SK-N-SH treated with all-trans-retinoic acid at 6 μM for 48 hours (cell line): ENCODE results near the gene IGSF11.

Source experiments
- ATAC-seq: fragments of 200-7000 bp; cut with Tn5 transposase; 3 replicates; pipeline ENCODE4 v1.9.1; 2020; ENCODE audit warnings: mild to moderate bottlenecking, moderate library complexity
- ARNTL ChIP-seq: fragments of 450-650 bp; formaldehyde crosslinking; IDR thresholded peaks from 2 replicates; pipeline ENCODE4 v1.5.0; 2020; ENCODE audit warnings: low read depth, mild to moderate bottlenecking, moderate library complexity, borderline replicate concordance
- BACH2 ChIP-seq: fragments of 250-450 bp; sonication (Bioruptor Pico); IDR thresholded peaks from 2 replicates; pipeline ENCODE4 v1.9.0; 2021; ENCODE audit warnings: mild to moderate bottlenecking, borderline replicate concordance
- CREB5 ChIP-seq: fragments of 250-450 bp; sonication (Bioruptor Pico); IDR thresholded peaks from 2 replicates; pipeline ENCODE4 v1.5.1; 2020; ENCODE audit warnings: low read depth, mild to moderate bottlenecking, moderate library complexity
- CSDC2 ChIP-seq: fragments of 250-450 bp; sonication (Bioruptor Pico); IDR thresholded peaks from 2 replicates; pipeline ENCODE4 v1.5.0; 2020; ENCODE audit warnings: mild to moderate bottlenecking, moderate library complexity
- CSRNP3 ChIP-seq: fragments of 250-450 bp; sonication (Bioruptor Pico); IDR thresholded peaks from 2 replicates; pipeline ENCODE4 v1.5.1; 2021; ENCODE audit warnings: mild to moderate bottlenecking, moderate library complexity
- ESRRG ChIP-seq: fragments of 250-450 bp; sonication (Bioruptor Pico); IDR thresholded peaks from 2 replicates; pipeline ENCODE4 v1.6.1; 2021; ENCODE audit warnings: mild to moderate bottlenecking
- GLIS3 ChIP-seq: fragments of 250-450 bp; sonication (Bioruptor Pico); IDR thresholded peaks from 2 replicates; pipeline ENCODE4 v1.5.0; 2020; ENCODE audit warnings: mild to moderate bottlenecking, moderate library complexity
- ISL1 ChIP-seq: fragments of 250-450 bp; sonication (Bioruptor Pico); IDR thresholded peaks from 2 replicates; pipeline ENCODE4 v2.1.2; 2022; ENCODE audit warnings: mild to moderate bottlenecking, moderate library complexity
- OSR1 ChIP-seq: fragments of 250-450 bp; sonication (Bioruptor Pico); IDR thresholded peaks from 2 replicates; pipeline ENCODE4 v1.8.0; 2022; ENCODE audit warnings: moderate library complexity, mild to moderate bottlenecking, inconsistent platforms
- PATZ1 ChIP-seq: fragments of 250-450 bp; sonication (Bioruptor Pico); IDR thresholded peaks from 2 replicates; pipeline ENCODE4 v1.8.0; 2020; ENCODE audit warnings: mild to moderate bottlenecking, moderate library complexity, borderline replicate concordance
- POU6F1 ChIP-seq: fragments of 250-450 bp; sonication (Bioruptor Pico); IDR thresholded peaks from 2 replicates; pipeline ENCODE4 v1.8.0; 2021; ENCODE audit warnings: low read depth, mild to moderate bottlenecking, moderate library complexity, borderline replicate concordance
- RARB ChIP-seq: fragments of 250-450 bp; sonication (Bioruptor Pico); IDR thresholded peaks from 2 replicates; pipeline ENCODE4 v1.8.0; 2021; ENCODE audit warnings: mild to moderate bottlenecking, moderate library complexity
- SNAI2 ChIP-seq: fragments of 250-450 bp; sonication (Bioruptor Pico); IDR thresholded peaks from 2 replicates; pipeline ENCODE4 v1.5.0; 2020; ENCODE audit warnings: mild to moderate bottlenecking, moderate library complexity
- TCF4 ChIP-seq: fragments of 250-450 bp; sonication (Bioruptor Pico); IDR thresholded peaks from 2 replicates; pipeline ENCODE4 v1.8.0; 2021; ENCODE audit warnings: mild to moderate bottlenecking, moderate library complexity, borderline replicate concordance
- TOX ChIP-seq: fragments of 250-450 bp; sonication (Bioruptor Pico); IDR thresholded peaks from 2 replicates; pipeline ENCODE4 v1.8.0; 2021; ENCODE audit warnings: mild to moderate bottlenecking, moderate library complexity, borderline replicate concordance
- TSHZ2 ChIP-seq: fragments of 250-450 bp; sonication (Bioruptor Pico); IDR thresholded peaks from 2 replicates; pipeline ENCODE4 v1.5.0; 2020; ENCODE audit warnings: mild to moderate bottlenecking, moderate library complexity
- ZC3H10 ChIP-seq: fragments of 250-450 bp; sonication (Bioruptor Pico); IDR thresholded peaks from 2 replicates; pipeline ENCODE4 v1.5.1; 2021; ENCODE audit warnings: mild to moderate bottlenecking, moderate library complexity
- ZFP3 ChIP-seq: fragments of 250-450 bp; sonication (Bioruptor Pico); IDR thresholded peaks from 2 replicates; pipeline ENCODE4 v1.5.0; 2020; ENCODE audit warnings: mild to moderate bottlenecking, moderate library complexity
- ZNF565 ChIP-seq: fragments of 450-650 bp; formaldehyde crosslinking; conservative IDR thresholded peaks from 2 replicates; pipeline ENCODE4 v1.5.0; 2020; ENCODE audit warnings: low read depth, mild to moderate bottlenecking, moderate library complexity
- ZNF70 ChIP-seq: fragments of 450-650 bp; formaldehyde crosslinking; IDR thresholded peaks from 2 replicates; pipeline ENCODE4 v1.5.0; 2020; ENCODE audit warnings: mild to moderate bottlenecking, moderate library complexity
- ZNF8 ChIP-seq: fragments of 450-650 bp; formaldehyde crosslinking; IDR thresholded peaks from 2 replicates; pipeline ENCODE4 v1.5.0; 2020; ENCODE audit warnings: mild to moderate bottlenecking, moderate library complexity

Gene IGSF11

GRCh38 chr3:118955914-118956556 lies 78.6 kb downstream of the IGSF11 start:
- no peak for TF ChIP-seq ZNF565 (CRISPR knock-in tag)
- TF ChIP-seq TCF4 (CRISPR knock-in tag): no peak
- no peak for TF ChIP-seq SNAI2 (CRISPR knock-in tag)
- TF ChIP-seq CSRNP3: no peak

GRCh38 chr3:118951089-118951488 lies 83.6 kb downstream of the IGSF11 start:
- ATAC-seq: no peak
- no peak for TF ChIP-seq ZFP3 (CRISPR knock-in tag)
- TF ChIP-seq GLIS3 (CRISPR knock-in tag): no peak
- no peak for TF ChIP-seq TSHZ2 (CRISPR knock-in tag)
- no peak for TF ChIP-seq CREB5 (CRISPR knock-in tag)
- TF ChIP-seq RARB: no peak
- TF ChIP-seq OSR1 (CRISPR knock-in tag): no peak
- no peak for TF ChIP-seq ZNF8
- TF ChIP-seq POU6F1 (CRISPR knock-in tag): no peak
- no peak for TF ChIP-seq ZC3H10 (CRISPR knock-in tag)
- TF ChIP-seq CSRNP3: no peak
- TF ChIP-seq ZNF565 (CRISPR knock-in tag): no peak
- no peak for TF ChIP-seq ESRRG

More at GRCh38 chr3:118955914-118956556, 78.6 kb downstream of the IGSF11 start:
- ATAC-seq: no peak

GRCh38 chr3:118949113-118949760 lies 85.4 kb downstream of the IGSF11 start:
- ATAC-seq: no peak
- TF ChIP-seq GLIS3 (CRISPR knock-in tag): no peak
- TF ChIP-seq CSRNP3: no peak
- TF ChIP-seq TOX (CRISPR knock-in tag): no peak
- no peak for TF ChIP-seq ISL1
- no peak for TF ChIP-seq OSR1 (CRISPR knock-in tag)
- no peak for TF ChIP-seq ESRRG
- no peak for TF ChIP-seq ZNF565 (CRISPR knock-in tag)
- TF ChIP-seq RARB: no peak
- TF ChIP-seq SNAI2 (CRISPR knock-in tag): no peak
- no peak for TF ChIP-seq ZNF70 (CRISPR knock-in tag)
- TF ChIP-seq BACH2 (CRISPR knock-in tag): no peak
- TF ChIP-seq ZC3H10 (CRISPR knock-in tag): no peak
- no peak for TF ChIP-seq CSDC2
- TF ChIP-seq TCF4 (CRISPR knock-in tag): no peak
- no peak for TF ChIP-seq ARNTL (CRISPR knock-in tag)
- TF ChIP-seq CREB5 (CRISPR knock-in tag): no peak
- no peak for TF ChIP-seq PATZ1 (CRISPR knock-in tag)
